ENCODE measurements around the gene CTCFL. TPM values are rescaled to one million over a fixed set of nuclear protein-coding genes. Genes with fewer than 3 reads are reported as not detected.

CTCFL gene
- polyA plus RNA-seq, 3 donors = 1.4 to 3.4 (median 2.2) TPM

DNA sequence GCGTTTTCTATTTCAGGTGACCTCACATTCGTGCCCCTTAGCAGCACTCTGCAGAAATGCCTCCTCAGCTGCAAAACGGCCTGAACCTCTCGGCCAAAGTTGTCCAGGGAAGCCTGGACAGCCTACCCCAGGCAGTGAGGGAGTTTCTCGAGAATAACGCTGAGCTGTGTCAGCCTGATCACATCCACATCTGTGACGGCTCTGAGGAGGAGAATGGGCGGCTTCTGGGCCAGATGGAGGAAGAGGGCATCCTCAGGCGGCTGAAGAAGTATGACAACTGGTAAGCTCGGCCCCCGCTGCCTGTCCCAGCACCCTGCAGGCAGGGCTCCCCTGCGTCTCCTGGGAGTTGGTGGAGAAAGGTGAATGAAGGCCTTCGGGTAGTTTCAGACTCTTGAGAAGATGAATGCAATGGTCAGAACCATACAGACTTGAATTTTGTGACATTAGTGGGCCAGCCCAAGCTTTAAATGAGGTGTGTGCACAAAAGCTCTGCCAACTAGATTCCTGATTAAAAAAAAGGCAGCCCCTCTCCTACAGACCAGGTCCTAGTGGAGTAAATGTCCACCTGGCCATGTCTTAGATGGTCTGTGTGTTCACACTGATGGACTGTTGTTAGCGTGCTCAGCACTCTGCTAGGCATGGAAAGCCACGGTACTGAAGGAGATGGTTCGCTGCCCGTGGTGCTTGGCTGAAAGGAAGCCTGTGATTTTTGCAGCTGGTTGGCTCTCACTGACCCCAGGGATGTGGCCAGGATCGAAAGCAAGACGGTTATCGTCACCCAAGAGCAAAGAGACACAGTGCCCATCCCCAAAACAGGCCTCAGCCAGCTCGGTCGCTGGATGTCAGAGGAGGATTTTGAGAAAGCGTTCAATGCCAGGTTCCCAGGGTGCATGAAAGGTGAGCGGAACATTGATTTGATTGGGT is 36.7 kb upstream of the CTCFL start:
- DNase-seq (ENCODE audit: low read depth in 3 of 3, low spot score in 2 of 3) = no peak

DNA sequence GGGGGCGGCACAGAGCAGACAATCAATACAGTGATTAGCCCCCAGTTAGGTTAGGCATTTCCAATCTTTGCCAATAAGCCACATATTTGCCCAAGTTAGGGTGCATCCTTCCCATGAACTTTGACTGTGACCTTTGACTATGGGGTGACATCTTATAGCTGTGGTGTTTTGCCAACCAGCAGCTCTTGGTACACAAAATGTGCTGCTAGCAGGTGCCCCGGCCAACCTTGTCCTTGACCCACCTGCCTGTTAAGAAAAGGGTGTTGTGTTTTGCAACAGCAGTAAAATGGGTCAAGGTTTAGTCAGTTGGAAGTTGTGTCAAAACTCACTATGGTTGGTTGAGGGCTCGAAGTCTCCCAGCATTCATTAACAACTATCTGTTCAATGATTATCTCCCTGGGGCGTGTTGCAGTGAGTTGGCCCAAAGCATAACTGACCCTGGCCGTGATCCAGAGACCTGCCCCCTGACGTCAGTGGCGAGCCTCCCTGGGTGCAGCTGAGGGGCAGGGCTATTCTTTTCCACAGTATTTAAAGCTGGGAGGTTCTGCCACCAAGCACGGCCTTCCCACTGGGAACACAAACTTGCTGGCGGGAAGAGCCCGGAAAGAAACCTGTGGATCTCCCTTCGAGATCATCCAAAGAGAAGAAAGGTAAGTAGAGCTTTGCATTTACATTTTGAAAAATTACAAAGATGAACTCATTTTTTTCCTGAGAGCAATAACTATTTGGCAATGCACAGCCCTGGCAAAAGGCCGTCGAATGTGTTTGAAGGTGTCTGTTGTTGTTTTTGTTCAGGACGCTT is 35.8 kb upstream of the CTCFL start, which contains the start of gene PCK1:
PCK1 (plus strand) TSS at position 557 of the 802 bp plus-strand sequence. CDS start 302 bp downstream, outside the sequence.
- DNase-seq (ENCODE audit: low read depth in 3 of 3, low spot score in 2 of 3) = no peak

DNA sequence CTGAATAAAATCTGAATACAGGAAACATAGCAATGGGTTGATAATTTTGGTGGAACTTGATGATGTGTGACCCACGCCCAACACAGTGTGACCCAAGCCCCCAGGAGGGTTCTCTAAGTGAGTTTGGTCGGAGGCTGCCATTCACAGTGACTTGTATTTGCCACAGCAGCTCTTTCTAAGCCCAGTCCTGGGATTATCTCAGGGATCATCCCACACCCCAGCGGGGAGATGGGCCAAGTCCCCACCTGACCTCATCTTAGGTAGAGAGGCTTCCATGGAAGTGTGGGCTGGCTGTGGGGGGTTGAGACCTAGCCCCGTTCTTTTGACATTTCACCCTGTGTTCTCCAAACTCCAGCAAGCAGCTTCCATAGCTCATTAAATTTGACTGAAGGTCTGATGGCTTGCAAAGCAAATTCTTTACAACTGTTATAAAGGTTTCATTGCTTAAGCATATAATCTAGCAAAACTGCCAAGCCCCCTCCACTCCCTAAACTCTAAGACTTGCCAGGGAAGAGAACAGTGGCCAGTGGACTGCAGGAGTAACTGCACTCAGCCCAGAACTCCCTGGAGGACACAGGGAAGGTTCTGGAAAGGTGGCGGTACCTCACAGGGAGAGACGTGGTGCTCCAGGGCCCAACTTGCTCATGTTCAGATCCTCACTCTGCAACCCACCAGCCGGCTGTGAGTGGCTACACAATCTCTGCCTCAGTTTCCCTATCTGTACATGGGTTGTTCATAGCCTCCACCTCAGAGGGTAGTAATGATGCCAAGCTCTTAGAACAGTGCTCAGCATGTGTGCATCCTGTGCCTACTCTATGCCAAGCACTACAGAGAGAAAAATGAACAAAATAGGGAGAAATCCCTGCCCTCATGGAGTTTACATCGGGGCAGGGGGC is 35.0 kb upstream of the CTCFL start:
- no peak for DNase-seq (ENCODE audit: low read depth in 3 of 3, low spot score in 2 of 3)

DNA sequence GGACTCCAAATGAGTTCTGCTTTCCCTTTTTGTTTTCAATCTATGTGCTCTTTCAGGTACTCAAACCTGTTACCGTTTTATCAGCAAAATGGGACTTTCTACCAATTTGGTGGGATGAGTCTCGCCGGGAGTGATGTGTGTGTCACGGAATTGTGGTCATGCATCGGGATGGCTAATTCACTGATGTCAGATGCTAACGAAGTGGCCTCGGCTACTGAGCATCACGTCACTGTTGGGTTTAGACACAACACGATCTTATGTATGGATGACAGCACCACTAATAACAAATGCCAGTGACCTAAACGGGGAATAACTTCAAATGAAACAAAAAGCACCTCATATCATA is 34.3 kb upstream of the CTCFL start:
- no peak for DNase-seq (ENCODE audit: low read depth in 3 of 3, low spot score in 2 of 3)

DNA sequence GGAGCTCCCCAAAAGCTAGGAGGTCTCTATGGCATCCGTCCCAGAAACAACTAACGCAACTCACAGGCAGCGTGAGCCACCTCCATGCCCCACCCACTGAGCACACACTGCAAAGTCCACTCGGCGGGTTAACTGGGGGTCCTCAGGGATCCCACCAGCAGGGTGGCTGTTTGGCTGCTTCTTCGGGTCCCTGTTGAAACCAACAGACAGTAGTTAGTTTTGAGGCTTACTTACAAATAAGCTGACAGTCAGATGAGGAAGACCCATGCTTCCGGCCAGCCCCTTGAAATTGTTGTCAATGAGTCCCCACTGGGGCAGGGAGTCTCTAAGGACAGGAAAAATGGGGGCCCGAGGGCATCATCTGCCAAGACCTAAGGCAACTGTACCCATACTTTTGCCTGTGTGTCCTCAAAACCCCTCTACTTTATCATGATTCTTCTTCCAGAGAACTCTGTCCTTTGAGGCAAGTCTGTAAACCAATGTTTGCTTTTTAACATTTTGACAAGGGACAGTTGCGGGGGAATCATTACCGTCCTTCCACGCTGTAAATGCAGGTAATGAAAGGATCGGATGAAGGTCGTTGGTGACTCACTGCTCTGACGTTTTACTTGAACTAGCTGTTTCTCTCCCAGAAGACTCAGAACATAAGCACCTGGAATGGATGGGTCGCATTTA is 33.8 kb upstream of the CTCFL start:
- DNase-seq (ENCODE audit: low read depth in 3 of 3, low spot score in 2 of 3) = no peak

DNA sequence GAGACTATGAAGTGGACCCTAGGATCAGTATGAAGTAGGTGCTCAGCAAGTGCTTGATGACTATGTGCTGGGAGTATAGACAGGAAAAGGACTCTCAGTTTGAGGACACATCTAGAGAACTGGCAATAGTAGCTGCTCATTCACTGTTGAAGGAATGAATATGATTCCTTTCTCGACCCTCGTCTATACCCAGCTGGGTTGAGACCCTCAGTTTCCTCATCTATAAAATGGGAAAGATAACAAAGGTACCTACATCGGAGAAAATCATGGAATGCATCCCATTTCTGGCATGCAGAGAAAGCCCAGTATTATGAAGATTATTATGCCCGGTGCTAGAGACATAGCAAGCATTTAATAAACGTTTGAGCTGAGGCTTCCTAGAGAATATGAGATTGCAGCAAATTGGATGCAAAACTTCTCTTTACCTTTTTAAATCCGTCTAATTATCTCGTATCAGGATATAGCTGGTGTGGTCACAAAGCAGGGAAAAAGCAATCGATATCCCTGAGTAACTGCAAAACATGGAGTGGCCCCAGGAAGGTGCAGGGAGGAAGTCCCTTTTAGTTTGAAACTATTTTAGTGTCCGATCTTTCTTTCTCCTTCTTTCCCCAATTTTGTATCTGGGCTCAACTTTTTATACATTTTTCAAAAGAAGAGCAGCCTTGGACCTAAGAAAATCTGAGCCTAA is 33.1 kb upstream of the CTCFL start:
- DNase-seq (ENCODE audit: low read depth in 3 of 3, low spot score in 2 of 3) = no peak

DNA sequence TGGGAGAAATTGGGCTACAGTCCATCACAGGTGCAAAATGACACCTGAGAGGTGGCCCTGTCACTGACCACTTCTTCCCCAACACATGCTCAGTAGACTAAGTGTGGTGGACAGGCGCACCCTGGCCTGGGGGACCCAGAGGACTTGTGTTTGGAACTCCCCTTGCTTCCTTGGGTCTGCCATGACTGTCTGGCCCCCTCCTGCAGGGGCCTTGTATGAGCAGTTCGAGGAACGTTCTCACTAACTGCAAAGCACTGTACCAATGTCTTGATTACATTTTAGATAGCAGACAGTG is 32.0 kb upstream of the CTCFL start:
- DNase-seq (ENCODE audit: low read depth in 3 of 3, low spot score in 2 of 3) = no peak

DNA sequence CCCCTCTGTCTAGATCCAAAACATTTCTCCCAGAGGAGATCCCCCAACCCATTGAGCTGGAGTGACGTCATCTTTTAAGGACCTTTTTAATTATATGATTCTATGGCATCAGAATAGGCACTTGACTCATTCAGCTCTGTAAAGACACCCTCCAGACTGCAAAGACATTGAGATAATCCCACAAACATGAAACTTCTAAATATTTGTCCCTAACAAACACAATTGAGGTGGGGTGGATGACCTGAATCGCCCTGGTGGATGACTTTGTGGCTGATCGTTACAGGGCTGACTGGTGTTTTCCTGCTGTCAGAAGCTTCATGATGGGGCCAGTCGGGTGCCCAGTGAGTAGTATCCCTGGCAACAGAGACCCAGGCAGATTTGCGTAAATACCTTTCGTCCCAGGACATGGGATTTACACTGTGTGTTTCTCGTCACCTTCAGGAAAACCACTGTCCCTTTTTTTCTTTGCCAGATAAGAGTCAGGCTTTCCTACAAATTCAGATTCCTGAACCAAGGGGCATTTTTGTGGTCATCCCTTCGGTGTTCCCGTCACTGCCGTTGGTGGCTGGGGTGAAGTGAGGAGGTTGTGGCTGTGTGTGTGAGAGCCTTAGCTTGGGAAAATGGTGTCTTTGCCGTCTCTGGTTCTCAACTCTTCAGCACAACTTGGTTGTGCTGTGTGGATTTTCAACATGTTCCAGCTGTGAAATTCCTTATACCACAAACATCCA is 30.7 kb upstream of the CTCFL start:
- no peak for DNase-seq (ENCODE audit: low read depth in 3 of 3, low spot score in 2 of 3)

DNA sequence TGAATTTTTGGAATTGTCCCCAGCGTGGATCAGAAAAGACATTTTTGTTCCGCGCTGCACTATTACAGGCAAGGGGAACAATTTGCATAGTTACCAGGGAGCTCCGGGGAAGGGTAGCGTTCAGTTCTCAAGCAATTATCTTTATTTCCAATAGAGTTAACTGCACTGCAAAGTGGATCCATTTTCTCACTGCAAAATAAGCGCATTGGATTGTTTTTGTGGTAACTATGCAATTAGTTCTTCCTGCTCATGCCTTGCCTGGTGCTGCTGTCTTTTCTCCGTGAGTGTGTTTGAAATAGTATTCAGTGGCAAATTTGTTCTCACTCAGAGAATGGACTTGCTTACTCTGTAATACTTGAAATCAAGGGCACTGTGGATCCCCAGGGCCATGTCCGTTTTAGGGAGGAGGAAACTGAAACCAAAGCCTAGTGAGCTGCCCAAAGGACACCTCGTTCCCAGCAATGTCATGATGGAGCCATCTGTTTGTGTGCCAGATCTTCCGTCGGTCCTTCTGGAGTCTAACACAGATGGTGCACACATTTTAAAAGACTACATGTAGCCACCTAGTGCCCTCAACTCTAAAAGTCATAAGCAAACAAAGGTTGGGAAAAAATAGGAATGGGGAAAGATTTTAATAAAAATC is 28.6 kb upstream of the CTCFL start:
- no peak for DNase-seq (ENCODE audit: low read depth in 3 of 3, low spot score in 2 of 3)

DNA sequence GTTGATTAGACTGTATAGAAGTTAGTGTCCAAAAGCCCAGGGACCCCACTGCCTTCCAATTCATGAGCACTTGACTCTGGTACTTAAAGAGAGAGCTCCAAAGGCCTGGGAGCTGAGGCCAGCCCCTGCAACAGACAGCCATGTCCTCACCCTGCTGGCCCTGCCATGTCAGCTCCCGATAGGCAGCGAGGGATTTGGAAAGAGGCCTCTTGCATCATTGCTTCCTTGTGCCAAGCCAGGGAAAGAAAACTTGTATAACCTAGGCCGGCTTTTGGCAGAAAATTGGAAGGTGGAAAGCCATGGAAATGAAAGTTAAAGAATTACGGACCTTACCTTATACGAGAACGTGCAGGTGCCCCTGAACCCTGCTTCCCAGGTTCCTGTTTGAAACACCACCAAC is 27.5 kb upstream of the CTCFL start:
- no peak for DNase-seq (ENCODE audit: low read depth in 3 of 3, low spot score in 2 of 3)

DNA sequence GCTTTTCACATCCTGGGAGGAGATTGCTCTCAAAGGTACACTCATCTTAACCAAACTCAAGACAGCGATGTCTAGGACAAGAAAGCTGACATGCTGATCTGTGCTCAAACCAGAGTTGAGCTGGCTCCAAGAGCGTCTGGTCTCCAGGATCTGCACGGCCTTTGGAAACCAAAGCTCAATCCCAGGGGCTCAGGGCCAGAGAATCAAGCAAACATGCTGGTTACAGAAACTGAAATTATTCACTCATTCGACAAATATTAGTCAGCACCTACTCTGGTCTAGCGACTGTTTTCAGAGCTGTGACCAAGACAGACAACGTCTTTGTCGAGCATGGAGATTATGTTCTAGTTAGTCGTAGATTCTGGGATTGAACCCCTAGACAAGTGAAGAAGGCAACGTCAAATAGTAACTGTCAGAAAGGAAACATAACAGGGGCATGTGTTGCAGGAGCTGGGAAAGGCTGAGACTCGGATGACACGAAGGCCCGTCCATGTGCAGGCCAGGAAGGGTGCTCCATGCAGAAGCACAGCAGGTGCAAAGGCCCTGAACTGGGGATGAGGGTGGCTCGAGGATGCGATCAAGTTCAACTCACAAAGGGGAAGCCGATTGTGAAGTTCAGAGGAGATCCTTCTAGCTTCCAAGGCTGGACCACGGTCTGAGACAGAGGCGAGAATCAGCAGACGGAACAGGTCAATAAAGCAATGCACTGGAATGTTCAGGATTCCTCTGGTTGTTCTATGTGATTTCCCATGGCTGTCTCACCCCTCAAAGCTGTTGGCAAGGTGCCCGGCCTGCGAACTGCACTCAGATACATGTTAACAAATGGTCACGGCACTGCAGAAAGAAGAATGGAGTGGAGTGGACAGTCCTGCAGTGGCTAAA is 23.5 kb upstream of the CTCFL start:
- DNase-seq (ENCODE audit: low read depth in 3 of 3, low spot score in 2 of 3) = no peak

DNA sequence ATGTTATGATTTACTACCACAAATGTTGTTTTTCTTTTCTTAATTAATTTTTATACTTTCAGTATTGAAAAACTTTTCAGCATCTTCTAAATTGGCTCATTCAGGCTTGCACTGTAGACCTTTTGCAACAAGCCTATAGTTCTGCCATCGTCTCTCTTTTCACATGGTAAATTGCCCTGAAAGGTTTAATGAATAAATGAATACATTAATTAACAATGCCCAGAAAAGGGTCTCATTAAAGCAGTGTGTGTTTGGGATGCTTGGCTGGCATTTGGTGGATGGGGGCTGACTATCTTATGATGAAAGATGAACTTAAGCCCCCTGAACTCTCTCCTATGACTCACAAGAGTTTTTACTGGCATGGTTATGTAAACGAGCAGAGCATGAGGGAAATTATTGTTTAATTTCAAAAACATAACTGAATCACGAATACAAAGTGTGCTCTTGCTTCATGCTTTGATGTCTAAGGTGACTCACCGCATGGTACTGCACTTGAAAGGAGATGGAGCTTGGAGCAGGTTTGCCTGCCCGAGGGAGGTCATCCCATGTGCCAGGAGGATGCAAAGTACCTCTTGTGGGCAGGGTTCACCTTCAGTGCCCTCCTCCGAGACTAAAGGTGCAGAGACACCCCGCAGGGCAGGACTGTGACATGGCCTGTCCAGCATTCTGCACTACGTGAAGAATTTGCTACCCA is 22.2 kb upstream of the CTCFL start:
- no peak for DNase-seq (ENCODE audit: low read depth in 3 of 3, low spot score in 2 of 3)

DNA sequence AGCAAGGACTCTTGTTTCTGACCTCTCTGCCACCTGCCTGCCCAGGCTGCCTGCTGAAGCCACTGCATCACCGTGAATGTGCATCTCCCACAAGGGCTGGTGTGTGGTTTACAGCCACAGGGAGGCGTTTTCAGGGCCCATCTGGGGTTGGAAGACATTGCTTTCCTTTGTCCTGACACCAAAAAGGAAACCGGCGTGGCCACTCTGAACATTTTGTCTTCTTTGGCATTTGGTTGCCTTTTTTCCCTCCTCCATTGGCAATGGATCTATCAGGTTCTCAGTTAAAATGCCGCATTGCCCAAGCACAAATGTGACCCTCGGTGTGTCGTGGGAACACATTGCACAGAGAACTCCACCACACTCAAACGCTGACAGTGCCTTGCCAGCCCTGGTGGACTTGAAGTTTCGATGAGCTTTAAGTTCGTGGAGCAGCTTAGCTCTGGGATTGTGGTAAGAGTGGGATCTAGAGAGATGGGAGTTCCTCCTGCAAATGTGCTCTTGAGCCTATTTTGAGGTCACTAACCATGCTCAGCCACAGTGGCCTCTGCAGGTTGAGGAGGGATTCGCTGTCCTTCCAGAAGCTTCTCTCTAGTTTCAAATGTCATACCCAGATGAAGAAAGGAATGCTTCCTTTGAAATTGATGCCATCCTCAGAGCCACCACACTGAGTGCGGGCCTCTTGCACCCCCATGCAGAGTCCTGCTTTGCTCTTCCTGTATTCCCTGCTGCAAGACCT is 21.2 kb upstream of the CTCFL start:
- DNase-seq (ENCODE audit: low read depth in 3 of 3, low spot score in 2 of 3) = no peak

DNA sequence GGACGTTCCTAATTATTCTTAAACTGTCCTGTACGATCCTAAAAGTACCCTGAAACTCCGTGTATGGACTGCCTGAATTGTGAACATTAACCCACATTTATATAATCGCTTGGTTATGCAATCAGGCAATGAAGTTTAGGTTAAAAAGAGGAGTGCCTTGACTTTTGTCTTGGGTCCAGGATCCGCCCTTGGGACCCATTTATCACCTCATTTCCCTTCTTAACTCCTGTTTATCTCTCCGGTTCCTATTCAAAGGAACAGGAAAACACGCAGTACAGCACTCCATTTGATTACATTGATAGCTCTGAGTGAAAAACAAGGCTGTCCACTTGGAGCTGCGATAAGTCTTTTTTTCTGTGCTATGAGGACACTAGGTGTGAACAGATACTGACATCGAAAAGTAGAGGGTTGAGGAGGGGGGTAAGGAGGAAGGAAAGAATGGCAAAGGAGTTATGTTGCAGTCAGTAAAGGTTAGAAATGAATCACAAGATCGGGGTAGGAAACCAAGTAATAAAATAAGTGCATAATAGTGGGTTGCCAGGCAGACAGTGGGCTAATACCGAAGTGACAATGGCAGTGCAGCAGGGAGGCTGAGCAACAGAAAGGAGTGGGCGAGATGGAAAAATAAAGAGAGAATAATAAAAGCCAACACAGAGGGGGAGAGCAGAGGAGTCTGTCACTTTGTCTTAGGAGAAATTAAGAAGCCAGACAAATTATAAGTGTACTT is 20.1 kb upstream of the CTCFL start:
- DNase-seq (ENCODE audit: low read depth in 3 of 3, low spot score in 2 of 3) = no peak

DNA sequence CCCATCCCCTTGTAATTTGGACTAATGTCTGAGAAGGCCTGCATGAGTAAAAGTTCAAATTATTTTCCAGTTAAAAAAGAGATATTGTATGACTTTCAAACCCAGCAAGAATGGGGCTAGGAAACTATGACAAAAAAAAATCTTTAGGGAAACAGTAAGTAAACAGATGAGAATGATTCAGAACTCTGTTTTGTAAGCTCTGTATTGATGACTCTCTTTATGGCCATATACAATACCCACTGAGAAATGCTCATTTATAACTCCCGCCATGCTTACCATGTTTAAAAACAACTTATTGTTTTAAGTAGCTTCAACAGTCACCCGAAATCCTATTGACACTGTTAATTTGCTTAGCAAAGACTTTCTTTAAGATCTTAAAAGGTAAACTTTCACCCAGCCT is 18.8 kb upstream of the CTCFL start:
- no peak for DNase-seq (ENCODE audit: low read depth in 3 of 3, low spot score in 2 of 3)
